Measurements from ENCODE around the gene KRTAP12-3.
"Not testable (repeated sequence)": the region's sequence is repeated elsewhere in the genome, so short reads cannot be mapped to it uniquely, and the experiment has no call there.

The KRTAP12-3 gene

GRCh38 chr21:44653123-44653522 lies 4.6 kb upstream of the KRTAP12-3 start:
- no peak for DNase-seq

GRCh38 chr21:44653656-44654575 lies 3.8 kb upstream of the KRTAP12-3 start:
- no peak for DNase-seq

GRCh38 chr21:44654576-44655175 lies 3.1 kb upstream of the KRTAP12-3 start, which contains the start of gene KRTAP12-4:
TSS of gene KRTAP12-4 (minus strand) at chr21:44654659. CDS start at chr21:44654614, 45 bp downstream.
- no peak for DNase-seq

GRCh38 chr21:44656868-44657267 lies 864 bp upstream of the KRTAP12-3 start:
- DNase-seq: no peak

- no peak for DNase-seq
Measured at GRCh38 chr21:44658541-44658910, 794 bp downstream of the KRTAP12-3 start.

GRCh38 chr21:44658913-44659595 lies 1.3 kb downstream of the KRTAP12-3 start:
- no peak for DNase-seq

GRCh38 chr21:44661567-44661966 lies 3.8 kb downstream of the KRTAP12-3 start:
- not testable (repeated sequence) for DNase-seq

GRCh38 chr21:44664691-44665090 lies 7.0 kb downstream of the KRTAP12-3 start:
- no peak for DNase-seq

GRCh38 chr21:44666401-44667320 lies 8.9 kb downstream of the KRTAP12-3 start, which contains the start of gene KRTAP12-2:
TSS of gene KRTAP12-2 (minus strand) at chr21:44666927. CDS start at chr21:44666886, 41 bp downstream.
- DNase-seq: no peak

GRCh38 chr21:44667612-44668011 lies 9.9 kb downstream of the KRTAP12-3 start:
- no peak for DNase-seq

- DNase-seq: no peak
Measured at GRCh38 chr21:44670642-44671432, 13.1 kb downstream of the KRTAP12-3 start.

- no peak for DNase-seq
Measured at GRCh38 chr21:44671911-44672310, 14.2 kb downstream of the KRTAP12-3 start.

GRCh38 chr21:44677881-44678280 lies 20.1 kb downstream of the KRTAP12-3 start:
- DNase-seq: no peak

GRCh38 chr21:44681152-44681551 lies 23.4 kb downstream of the KRTAP12-3 start:
- no peak for DNase-seq

GRCh38 chr21:44681861-44682579 lies 24.3 kb downstream of the KRTAP12-3 start, which contains the start of gene KRTAP12-1:
TSS of gene KRTAP12-1 (minus strand) at chr21:44682163. CDS start at chr21:44682123, 40 bp downstream.
- no peak for DNase-seq

- no peak for DNase-seq
Measured at GRCh38 chr21:44682580-44683151, 24.9 kb downstream of the KRTAP12-3 start.

- no peak for DNase-seq
Measured at GRCh38 chr21:44684077-44684476, 26.3 kb downstream of the KRTAP12-3 start.

- DNase-seq: no peak
Measured at GRCh38 chr21:44684483-44684882, 26.8 kb downstream of the KRTAP12-3 start.

- DNase-seq: not testable (repeated sequence)
Measured at GRCh38 chr21:44685050-44685449, 27.3 kb downstream of the KRTAP12-3 start.
